ENCODE measurements around the gene APEH.

- TF ChIP-seq TP53 (CRISPR knock-in tag; IDR thresholded peaks at IDR 0.05) (no peak), CTCF (IDR thresholded peaks at IDR 0.05) (no peak), CREM (CRISPR knock-in tag; IDR thresholded peaks at IDR 0.05) (no peak), MLX (CRISPR knock-in tag; IDR thresholded peaks at IDR 0.05) (no peak), ATF2 (CRISPR knock-in tag; IDR thresholded peaks at IDR 0.05; ENCODE audit: borderline replicate concordance, low read depth) (no peak), ATF3 (CRISPR knock-in tag; conservative IDR thresholded peaks at IDR 0.05) (no peak), MXD4 (CRISPR knock-in tag; IDR thresholded peaks at IDR 0.05; ENCODE audit: borderline replicate concordance) (no peak), JUN (CRISPR knock-in tag; IDR thresholded peaks at IDR 0.05) (no peak), PRDM15 (CRISPR knock-in tag; IDR thresholded peaks at IDR 0.05) (no peak)
These were observed 3.2 kb upstream of the APEH start for GRCh38 chr3:49670940-49671290.
